GM10266 (cell line): ENCODE data around the gene LENEP.

Experiments used
- DNase-seq: peaks from one replicate; pipeline ENCODE4 v3.0.0; 2012; ENCODE audit errors: extremely low spot score
- CTCF ChIP-seq: IDR thresholded peaks from 2 replicates; pipeline ENCODE4 v1.5.1; 2012; ENCODE audit warnings: mild to moderate bottlenecking, low read depth; ENCODE audit not compliant: control insufficient read depth, insufficient read depth; ENCODE audit errors: missing control alignments

Gene LENEP

DNA sequence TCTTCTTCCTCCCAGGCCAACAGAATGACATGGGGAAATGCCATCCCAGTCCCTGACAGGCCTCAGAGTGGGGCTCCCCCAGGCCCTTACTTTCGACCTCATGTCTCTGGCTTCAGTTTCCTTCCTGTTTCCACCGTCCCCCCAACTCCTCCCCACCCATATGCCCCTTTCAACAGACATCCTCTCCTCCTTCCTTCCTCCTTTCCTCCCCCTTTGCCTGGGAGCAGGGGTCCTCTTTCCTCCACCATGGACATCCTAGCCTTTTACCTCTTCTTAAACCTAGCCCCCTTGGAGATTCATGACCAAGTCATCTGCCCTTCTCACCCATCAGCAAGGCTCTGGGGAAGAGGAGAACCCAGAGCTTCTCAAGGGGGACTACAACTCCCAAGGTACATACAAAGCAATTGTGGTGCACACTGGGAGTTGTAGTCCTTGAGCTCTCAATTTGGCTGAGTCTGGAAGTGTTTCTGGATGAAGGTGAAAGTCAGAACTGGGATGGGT is 13.3 kb downstream of the LENEP start:
- DNase-seq = no peak

DNA sequence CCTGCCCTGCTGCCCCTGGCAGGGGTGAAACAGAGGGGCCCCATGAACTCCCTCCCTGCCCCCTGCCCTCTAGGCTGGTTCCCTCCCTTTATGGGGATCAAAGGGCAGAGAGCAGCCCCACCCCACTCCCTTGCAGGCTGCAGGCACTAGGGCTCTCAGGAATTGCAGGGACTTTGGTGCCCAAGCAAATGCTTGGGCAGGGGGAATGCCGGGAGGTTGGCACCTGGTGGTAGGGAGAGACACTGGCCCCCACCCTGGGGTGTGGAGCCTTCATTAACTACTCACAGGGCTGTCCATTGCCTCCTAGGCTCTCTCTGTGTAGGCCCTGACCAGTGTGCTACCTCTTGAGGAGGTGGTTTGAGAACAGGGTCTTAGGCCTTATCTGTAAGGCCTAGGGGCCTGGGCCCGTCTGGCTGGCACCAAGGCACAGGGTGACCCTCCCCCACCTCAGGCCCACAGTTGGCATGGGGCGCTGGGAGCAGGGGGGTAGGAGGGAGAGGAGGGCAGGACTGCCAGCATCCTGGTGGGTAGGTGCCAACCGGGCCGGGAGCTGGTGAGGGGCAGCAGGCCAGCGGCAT is 14.0 kb downstream of the LENEP start:
- DNase-seq = no peak
- no peak for TF ChIP-seq CTCF

More for the DNA sequence above, 13.3 kb downstream of the LENEP start:
- TF ChIP-seq CTCF = no peak

GRCh38 chr1:155008015-155008941 is 14.9 kb downstream of the LENEP start:
- TF ChIP-seq CTCF = no peak
- no peak for DNase-seq

DNA sequence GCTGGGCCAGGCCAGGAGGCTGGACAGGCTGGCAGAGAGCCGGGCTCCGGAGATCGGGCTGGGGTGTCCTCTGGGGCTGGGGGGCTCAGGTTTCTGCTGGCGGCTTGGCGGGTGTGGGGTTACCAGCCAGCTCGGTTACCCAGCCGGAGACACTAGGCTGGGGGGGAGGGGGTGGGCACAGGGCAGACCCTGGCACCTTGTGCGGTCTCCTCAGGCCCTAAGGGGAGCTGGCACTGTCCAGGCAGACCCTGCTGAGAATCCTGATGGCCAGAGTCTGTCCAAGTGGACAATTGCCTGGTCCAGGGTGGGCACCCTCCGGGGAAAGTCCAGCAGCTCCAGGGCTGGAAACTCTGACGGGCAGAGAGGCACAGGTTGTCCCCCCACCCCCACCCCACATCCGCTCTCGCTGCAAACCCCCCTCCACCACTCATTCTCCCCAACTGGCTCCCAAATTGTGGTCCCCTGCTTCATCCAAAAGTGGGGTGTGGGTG is 15.9 kb downstream of the LENEP start:
- TF ChIP-seq CTCF = no peak
- no peak for DNase-seq

GRCh38 chr1:155009742-155010141 is 16.4 kb downstream of the LENEP start:
- no peak for TF ChIP-seq CTCF
- no peak for DNase-seq

GRCh38 chr1:155010211-155010918 is 17.0 kb downstream of the LENEP start:
- no peak for DNase-seq
- no peak for TF ChIP-seq CTCF
